IMR-90 (cell line): Measurements from ENCODE around the gene ADGRL3. TPM values are rescaled to one million over a fixed set of nuclear protein-coding genes. Genes with fewer than 3 reads are reported as not detected.

Source experiments
- ATAC-seq: fragments of 200-7000 bp; cut with Tn5 transposase; 2 replicates; pipeline ENCODE4 v1.9.1; 2020; ENCODE audit warnings: low read depth, mild to moderate bottlenecking, moderate library complexity
- BruUV-seq: library from RNA; stranded (reverse); fragments of 400-500 nt; replicated peaks from 2 replicates; lab custom pipeline; 2021; lab: Mats Ljungman, UMichigan
- CTCF ChIA-PET: fragments of 300-600 bp; formaldehyde crosslinking; extraction: SDS; loops from one replicate; lab custom pipeline; 2021; ENCODE audit warnings: antibody characterized with exemption; lab: Yijun Ruan, JAX
- POLR2A ChIA-PET: fragments of 300-600 bp; sonication (Branson Sonifier 250); formaldehyde crosslinking; loops from one replicate; lab custom pipeline; 2022; ENCODE audit warnings: antibody characterized with exemption; ENCODE audit not compliant: unreplicated experiment; lab: Charles Lee
- DNase-seq: peaks from one replicate; pipeline ENCODE4 v3.0.0; 2013
- H2AFZ ChIP-seq: replicated peaks from 2 replicates; pipeline ENCODE3; 2013; ENCODE audit warnings: low read length, mild to moderate bottlenecking; ENCODE audit not compliant: poor library complexity
- H2AK5ac ChIP-seq: 2 replicates; pipeline ENCODE4 v1.6.1; 2013; ENCODE audit warnings: low read depth, low read length, inconsistent platforms
- H2AK9ac ChIP-seq: replicated peaks from 2 replicates; pipeline ENCODE3; 2013; ENCODE audit warnings: mild to moderate bottlenecking, low read depth, low read length, moderate library complexity; ENCODE audit not compliant: poor library complexity
- H2BK120ac ChIP-seq: 2 replicates; pipeline ENCODE4 v1.6.1; 2013; ENCODE audit warnings: low read depth, low read length, inconsistent platforms
- H2BK15ac ChIP-seq: 3 replicates; pipeline ENCODE4 v1.6.1; 2013; ENCODE audit warnings: low read depth, low read length, inconsistent platforms
- H2BK20ac ChIP-seq: 2 replicates; pipeline ENCODE4 v1.6.1; 2013; ENCODE audit warnings: low read depth, mild to moderate bottlenecking, inconsistent platforms, low read length, moderate library complexity
- H2BK5ac ChIP-seq: 2 replicates; pipeline ENCODE4 v1.6.1; 2013; ENCODE audit warnings: mild to moderate bottlenecking, low read depth, low read length, inconsistent platforms; ENCODE audit not compliant: poor library complexity, severe bottlenecking
- H3K14ac ChIP-seq: replicated peaks from 2 replicates; pipeline ENCODE4 v1.6.1; 2013; ENCODE audit warnings: low read depth, low read length, inconsistent platforms
- H3K18ac ChIP-seq: 2 replicates; pipeline ENCODE4 v1.6.1; 2013; ENCODE audit warnings: low read depth, low read length, control low read depth
- H3K23ac ChIP-seq: 2 replicates; pipeline ENCODE4 v1.6.1; 2013; ENCODE audit warnings: low read depth, low read length, inconsistent platforms
- H3K27ac ChIP-seq: 2 replicates; pipeline ENCODE4 v1.5.1; 2013; ENCODE audit warnings: mild to moderate bottlenecking, control low read depth, low read length; ENCODE audit not compliant: insufficient read depth
- H3K27me3 ChIP-seq: 2 replicates; pipeline ENCODE4 v1.6.1; 2013; ENCODE audit warnings: low read length; ENCODE audit not compliant: control insufficient read depth, insufficient read depth
- H3K36me3 ChIP-seq: 2 replicates; pipeline ENCODE4 v1.6.1; 2013; ENCODE audit warnings: low read length, mixed read lengths; ENCODE audit not compliant: control insufficient read depth, insufficient read depth
- H3K4ac ChIP-seq: 2 replicates; pipeline ENCODE4 v1.6.1; 2013; ENCODE audit warnings: low read depth, low read length, inconsistent platforms
- H3K4me1 ChIP-seq: 2 replicates; pipeline ENCODE4 v1.6.1; 2013; ENCODE audit warnings: low read length, mixed read lengths; ENCODE audit not compliant: control insufficient read depth, insufficient read depth
- H3K4me2 ChIP-seq: 2 replicates; pipeline ENCODE4 v1.6.1; 2013; ENCODE audit warnings: low read depth, mild to moderate bottlenecking, control low read depth, low read length, moderate library complexity
- H3K4me3 ChIP-seq: 2 replicates; pipeline ENCODE4 v1.5.1; 2013; ENCODE audit warnings: low read depth, mild to moderate bottlenecking, control low read depth, low read length, moderate library complexity; ENCODE audit not compliant: insufficient read depth
- H3K56ac ChIP-seq: 2 replicates; pipeline ENCODE4 v1.6.1; 2013; ENCODE audit warnings: low read length, inconsistent platforms; ENCODE audit not compliant: insufficient read depth; ENCODE audit errors: extremely low read depth
- H3K79me1 ChIP-seq, 2 experiments: 2 replicates each; pipeline ENCODE4 v1.6.1; 2013; ENCODE audit warnings: low read length in 2 of 2, inconsistent platforms in 1 of 2, low read depth in 1 of 2
- H3K9ac ChIP-seq: 2 replicates; pipeline ENCODE4 v1.6.1; 2013; ENCODE audit warnings: low read depth, low read length, control low read depth
- H3K9me1 ChIP-seq: 2 replicates; pipeline ENCODE4 v1.6.1; 2013; ENCODE audit warnings: low read length, inconsistent platforms; ENCODE audit not compliant: insufficient read depth
- H3K9me3 ChIP-seq: 2 replicates; pipeline ENCODE4 v1.6.1; 2013; ENCODE audit warnings: low read length; ENCODE audit not compliant: control insufficient read depth, insufficient read depth
- H4K20me1 ChIP-seq: 2 replicates; pipeline ENCODE4 v1.6.1; 2013; ENCODE audit warnings: low read length, inconsistent platforms; ENCODE audit not compliant: insufficient read depth
- H4K5ac ChIP-seq: 2 replicates; pipeline ENCODE4 v1.6.1; 2013; ENCODE audit warnings: mild to moderate bottlenecking, low read depth, low read length, control low read depth
- H4K8ac ChIP-seq, 2 experiments: 2 replicates each; pipeline ENCODE4 v1.6.1; 2013; ENCODE audit warnings: low read depth in 2 of 2, low read length in 2 of 2, control low read depth in 1 of 2, inconsistent platforms in 1 of 2
- H4K91ac ChIP-seq: 2 replicates; pipeline ENCODE4 v1.6.1; 2013; ENCODE audit warnings: low read depth, low read length, inconsistent platforms; ENCODE audit not compliant: insufficient read depth
- BHLHE40 ChIP-seq: fragments of 150-350 bp; IDR thresholded peaks from 2 replicates; pipeline ENCODE4 v1.6.1; 2016; ENCODE audit warnings: mild to moderate bottlenecking, low read depth, low read length
- CHD1 ChIP-seq: IDR thresholded peaks from 2 replicates; pipeline ENCODE4 v1.6.1; 2012; ENCODE audit warnings: low read depth, low read length, improper control_type of control experiment
- FOS ChIP-seq: fragments of 150-350 bp; IDR thresholded peaks from 2 replicates; pipeline ENCODE4 v1.6.1; 2016; ENCODE audit warnings: low read depth, low read length
- MAZ ChIP-seq: IDR thresholded peaks from 2 replicates; pipeline ENCODE4 v1.6.1; 2012; ENCODE audit warnings: low read depth, mild to moderate bottlenecking, low read length, improper control_type of control experiment, moderate library complexity, borderline replicate concordance
- MXI1 ChIP-seq: IDR thresholded peaks from 2 replicates; pipeline ENCODE4 v1.6.1; 2012; ENCODE audit warnings: low read depth, mild to moderate bottlenecking, low read length, moderate library complexity, borderline replicate concordance
- RAD21 ChIP-seq: IDR thresholded peaks from 2 replicates; pipeline ENCODE4 v1.6.1; 2012; ENCODE audit warnings: low read length, improper control_type of control experiment
- RCOR1 ChIP-seq: IDR thresholded peaks from 2 replicates; pipeline ENCODE4 v1.6.1; 2012; ENCODE audit warnings: mild to moderate bottlenecking, low read length, improper control_type of control experiment; ENCODE audit not compliant: insufficient replicate concordance
- WGBS, 2 experiments: methylation state at CpG; one replicate each; pipeline versions ENCODE4 v1.1.5 to v1.1.7; 2013; ENCODE audit warnings: missing lambda C conversion rate in 2 of 2; ENCODE audit not compliant: insufficient read length in 1 of 2; ENCODE audit errors: extremely low coverage in 2 of 2; 5-methylcytosine and 5-hydroxymethylcytosine counted together
- dilution Hi-C: fragments of 300-500 bp; cut with HindIII; formaldehyde crosslinking; loops from one replicate; pipeline ENCODE4 v1.14.3; 2018; ENCODE audit warnings: low sequenced_read_pairs; ENCODE audit not compliant: unreplicated experiment
- in situ Hi-C: fragments of 300-500 bp; cut with MboI; formaldehyde crosslinking; loops from 3 replicates; pipeline ENCODE4 v1.14.3; 2019; ENCODE audit warnings: low sequenced_read_pairs, inconsistent platforms, mixed read lengths
- intact Hi-C: fragments of 100-400 bp; cut with micrococcal nuclease; formaldehyde crosslinking; loops from 2 replicates; pipeline ENCODE4 v1.10.0; 2022
- polyA plus RNA-seq, 3 experiments: library from polyadenylated mRNA; depleted of rRNA; stranded (reverse); fragments of >200 nt; gene quantifications; 2 replicates each; pipeline ENCODE4 v1.2.3, GENCODE V29; 2012; ENCODE audit warnings: low replicate concordance in 1 of 3
- total RNA-seq: library from RNA; depleted of rRNA; stranded (reverse); fragments of >200 nt; gene quantifications from 2 replicates; pipeline ENCODE4 v1.2.3, GENCODE V29; 2012
- TF ChIP-seq, protein P1 (sequence below): conservative IDR thresholded peaks from 2 replicates; pipeline ENCODE4 v1.5.1; 2012; ENCODE audit warnings: mild to moderate bottlenecking, low read depth, low read length, improper control_type of control experiment
- TF ChIP-seq, protein P2 (sequence below): fragments of 150-350 bp; IDR thresholded peaks from 2 replicates; pipeline ENCODE4 v1.6.1; 2016; ENCODE audit warnings: low read depth, mild to moderate bottlenecking, low read length, moderate library complexity, borderline replicate concordance

Gene ADGRL3
- total and polyA plus RNA-seq, 2 of the 4 experiments (the other 2 are of a cell fraction): 0.46 to 2.5 TPM

DNA sequence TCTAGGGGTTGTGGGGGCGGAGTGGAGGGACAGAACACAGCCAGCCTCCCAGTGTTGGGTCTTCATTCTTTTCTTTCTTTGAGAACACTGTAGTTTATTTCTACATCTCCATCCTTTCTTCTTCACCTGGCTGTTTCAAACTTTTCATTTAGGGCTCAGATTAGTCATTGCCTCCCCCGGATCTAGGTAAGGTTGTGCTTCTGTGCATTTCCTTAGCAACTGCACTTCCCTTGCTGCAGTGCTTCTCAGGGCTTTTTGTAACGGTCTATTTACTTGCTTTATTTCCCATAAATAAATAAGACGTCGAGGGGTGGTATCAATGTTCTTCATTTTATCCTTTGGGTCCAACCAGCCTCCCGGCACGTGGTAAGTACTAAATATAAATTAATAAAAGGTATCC is 31.3 kb downstream of the ADGRL3 start:
- CTCF ChIA-PET: interaction anchor here (0.6 kb wide), 2 partner anchors 514 to 643 kb away, joined by 3 to 8 read pairs; no protein-coding TSS in a partner anchor

More for the DNA sequence above, 31.3 kb downstream of the ADGRL3 start:
- Histone ChIP-seq H2AK9ac (no peak overlapping the region), H2AFZ (no peak overlapping the region), H3K4me3 (no peak overlapping the region), H4K8ac (no peak overlapping the region), H3K4me2 (no peak overlapping the region), H3K4me1 (no peaks in the 10 kb centered on the region), H3K27ac (no peak overlapping the region), H3K27me3 (no peaks in the 10 kb centered on the region), H3K14ac (no peak overlapping the region), H3K18ac (no peak overlapping the region), H4K91ac (no peak overlapping the region), H2BK20ac (no peak overlapping the region), H2BK15ac (no peak overlapping the region), H3K79me1 (no peaks in the 10 kb centered on the region), H4K20me1 (no peaks in the 10 kb centered on the region), H3K9me1 (no peaks in the 10 kb centered on the region), H2AK5ac (no peak overlapping the region), H2BK120ac (no peak overlapping the region), H3K23ac (no peak overlapping the region), H3K9me3 (no peaks in the 10 kb centered on the region), H3K9ac (no peak overlapping the region), H3K36me3 (no peaks in the 10 kb centered on the region), H3K4ac (no peak overlapping the region), H4K5ac (no peak overlapping the region), H2BK5ac (no peak overlapping the region), H3K56ac (no peak overlapping the region)
- intact Hi-C loops: no loop called here
- in situ Hi-C loops: no loop called here
- dilution Hi-C loops: no loop called here
- ATAC-seq: no peak
- POLR2A ChIA-PET: interaction anchor here (0.6 kb wide), 1 partner anchor 18 kb away, joined by 3 read pairs; no protein-coding TSS in a partner anchor
- WGBS, 2 experiments: no CpG with 5 or more reads among the region's 7 CpGs
- no peak for DNase-seq
- no TSS peak for BruUV-seq
- TF ChIP-seq, protein P1, sequence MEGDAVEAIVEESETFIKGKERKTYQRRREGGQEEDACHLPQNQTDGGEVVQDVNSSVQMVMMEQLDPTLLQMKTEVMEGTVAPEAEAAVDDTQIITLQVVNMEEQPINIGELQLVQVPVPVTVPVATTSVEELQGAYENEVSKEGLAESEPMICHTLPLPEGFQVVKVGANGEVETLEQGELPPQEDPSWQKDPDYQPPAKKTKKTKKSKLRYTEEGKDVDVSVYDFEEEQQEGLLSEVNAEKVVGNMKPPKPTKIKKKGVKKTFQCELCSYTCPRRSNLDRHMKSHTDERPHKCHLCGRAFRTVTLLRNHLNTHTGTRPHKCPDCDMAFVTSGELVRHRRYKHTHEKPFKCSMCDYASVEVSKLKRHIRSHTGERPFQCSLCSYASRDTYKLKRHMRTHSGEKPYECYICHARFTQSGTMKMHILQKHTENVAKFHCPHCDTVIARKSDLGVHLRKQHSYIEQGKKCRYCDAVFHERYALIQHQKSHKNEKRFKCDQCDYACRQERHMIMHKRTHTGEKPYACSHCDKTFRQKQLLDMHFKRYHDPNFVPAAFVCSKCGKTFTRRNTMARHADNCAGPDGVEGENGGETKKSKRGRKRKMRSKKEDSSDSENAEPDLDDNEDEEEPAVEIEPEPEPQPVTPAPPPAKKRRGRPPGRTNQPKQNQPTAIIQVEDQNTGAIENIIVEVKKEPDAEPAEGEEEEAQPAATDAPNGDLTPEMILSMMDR: no peak
- no peak for TF ChIP-seq RCOR1
- TF ChIP-seq, protein P2, sequence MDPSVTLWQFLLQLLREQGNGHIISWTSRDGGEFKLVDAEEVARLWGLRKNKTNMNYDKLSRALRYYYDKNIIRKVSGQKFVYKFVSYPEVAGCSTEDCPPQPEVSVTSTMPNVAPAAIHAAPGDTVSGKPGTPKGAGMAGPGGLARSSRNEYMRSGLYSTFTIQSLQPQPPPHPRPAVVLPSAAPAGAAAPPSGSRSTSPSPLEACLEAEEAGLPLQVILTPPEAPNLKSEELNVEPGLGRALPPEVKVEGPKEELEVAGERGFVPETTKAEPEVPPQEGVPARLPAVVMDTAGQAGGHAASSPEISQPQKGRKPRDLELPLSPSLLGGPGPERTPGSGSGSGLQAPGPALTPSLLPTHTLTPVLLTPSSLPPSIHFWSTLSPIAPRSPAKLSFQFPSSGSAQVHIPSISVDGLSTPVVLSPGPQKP: no peak
- TF ChIP-seq CHD1: no peak
- no peak for TF ChIP-seq RAD21
- TF ChIP-seq MAZ: no peak
- TF ChIP-seq MXI1: no peak
- no peak for TF ChIP-seq FOS
- no peak for TF ChIP-seq BHLHE40
